Peyer's patch (tissue), 4 donors: ENCODE results near the gene PLCD1. TPM values are rescaled to one million over a fixed set of nuclear protein-coding genes. Genes with fewer than 3 reads are reported as not detected.

ENCODE experiments used
- DNase-seq, 3 donors: peaks; one replicate each; pipeline ENCODE4 v3.0.0-alpha.2; 2017 to 2019
- H3K27ac ChIP-seq, 4 donors: fragments of 200-600 bp; sonication (generic); one replicate each; pipeline ENCODE4 v1.5.1; 2016 to 2019
- H3K27me3 ChIP-seq, 2 donors: fragments of 200-600 bp; sonication (generic); one replicate each; pipeline ENCODE4 v1.5.1; 2019
- H3K36me3 ChIP-seq, 3 donors: fragments of 200-600 bp; sonication (generic); one replicate each; pipeline ENCODE4 v1.5.1; 2016 to 2019
- H3K4me1 ChIP-seq, 4 donors: fragments of 200-600 bp; sonication (generic); one replicate each; pipeline ENCODE4 v1.5.1; 2016 to 2019
- H3K4me3 ChIP-seq, 4 donors: fragments of 200-600 bp; sonication (generic); 1 replicate in 3 of 4; 2 replicates in 1 of 4; pipeline ENCODE4 v1.5.1; 2016 to 2019; ENCODE audit warnings: mild to moderate bottlenecking in 1 of 4
- H3K9me3 ChIP-seq, 4 donors: fragments of 200-600 bp; sonication (generic); one replicate each; pipeline ENCODE4 v1.5.1; 2016 to 2019; ENCODE audit warnings: mild to moderate bottlenecking in 1 of 4
- POLR2A ChIP-seq, 2 donors: fragments of 450-650 bp; IDR thresholded peaks; one replicate each; pipeline ENCODE4 v1.5.1; 2017; ENCODE audit warnings: antibody characterized with exemption in 2 of 2, mild to moderate bottlenecking in 2 of 2, moderate library complexity in 2 of 2
- total RNA-seq, 4 donors: library from RNA; depleted of rRNA; stranded (reverse); fragments of >200 nt; gene quantifications; one replicate each; pipeline ENCODE4 v1.1.0, GENCODE V29; 2016
- TF ChIP-seq, protein P1 (sequence below), 6 experiments: fragments of 450-650 bp in 4 of 6; fragments of 200-600 bp in 2 of 6; sonication (generic) in 1 of 6; IDR thresholded peaks; one replicate each; pipeline ENCODE4 v1.5.1; 2017 to 2019; ENCODE audit warnings: antibody characterized with exemption in 6 of 6, mild to moderate bottlenecking in 3 of 6, moderate library complexity in 1 of 6

Gene PLCD1
- total RNA-seq, 4 donors from 2014 or later: 36.6 to 47.0 (median 40.5) TPM

DNA sequence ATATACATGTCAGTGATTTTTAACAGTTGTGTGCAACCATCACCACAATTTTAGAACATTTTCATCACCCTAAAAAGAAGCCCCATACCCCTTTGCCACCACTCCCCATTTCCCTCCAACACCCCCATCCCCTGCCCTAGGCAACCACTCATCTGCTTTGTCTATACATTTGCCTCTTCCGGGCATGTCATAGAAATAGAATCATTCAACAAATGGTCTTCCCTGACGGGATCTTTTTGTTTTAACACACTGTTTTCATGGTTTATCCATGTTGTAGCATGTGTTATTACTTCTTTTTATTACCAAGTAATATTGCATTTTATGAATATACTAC lies 34.8 kb downstream of the PLCD1 start:
- Histone ChIP-seq H3K4me3 (peak overlapping the region; percentile 42 to 58 (median 57)), H3K27ac (peak overlapping the region; percentile 82 to 97 (median 88)), H3K9me3 (no peaks in the 10 kb centered on the region), H3K27me3 (no peaks in the 10 kb centered on the region), H3K4me1 (peaks cover 9 to 56% (median 13%) of the 10 kb centered on the region in 4 donors), H3K36me3 (peaks cover 0 to 29% (median 0%) of the 10 kb centered on the region in 3 donors)
- no peak for DNase-seq
- TF ChIP-seq POLR2A (IDR thresholded peaks at IDR 0.05): no peak
- TF ChIP-seq, protein P1, sequence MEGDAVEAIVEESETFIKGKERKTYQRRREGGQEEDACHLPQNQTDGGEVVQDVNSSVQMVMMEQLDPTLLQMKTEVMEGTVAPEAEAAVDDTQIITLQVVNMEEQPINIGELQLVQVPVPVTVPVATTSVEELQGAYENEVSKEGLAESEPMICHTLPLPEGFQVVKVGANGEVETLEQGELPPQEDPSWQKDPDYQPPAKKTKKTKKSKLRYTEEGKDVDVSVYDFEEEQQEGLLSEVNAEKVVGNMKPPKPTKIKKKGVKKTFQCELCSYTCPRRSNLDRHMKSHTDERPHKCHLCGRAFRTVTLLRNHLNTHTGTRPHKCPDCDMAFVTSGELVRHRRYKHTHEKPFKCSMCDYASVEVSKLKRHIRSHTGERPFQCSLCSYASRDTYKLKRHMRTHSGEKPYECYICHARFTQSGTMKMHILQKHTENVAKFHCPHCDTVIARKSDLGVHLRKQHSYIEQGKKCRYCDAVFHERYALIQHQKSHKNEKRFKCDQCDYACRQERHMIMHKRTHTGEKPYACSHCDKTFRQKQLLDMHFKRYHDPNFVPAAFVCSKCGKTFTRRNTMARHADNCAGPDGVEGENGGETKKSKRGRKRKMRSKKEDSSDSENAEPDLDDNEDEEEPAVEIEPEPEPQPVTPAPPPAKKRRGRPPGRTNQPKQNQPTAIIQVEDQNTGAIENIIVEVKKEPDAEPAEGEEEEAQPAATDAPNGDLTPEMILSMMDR (IDR thresholded peaks at IDR 0.05): no peak

DNA sequence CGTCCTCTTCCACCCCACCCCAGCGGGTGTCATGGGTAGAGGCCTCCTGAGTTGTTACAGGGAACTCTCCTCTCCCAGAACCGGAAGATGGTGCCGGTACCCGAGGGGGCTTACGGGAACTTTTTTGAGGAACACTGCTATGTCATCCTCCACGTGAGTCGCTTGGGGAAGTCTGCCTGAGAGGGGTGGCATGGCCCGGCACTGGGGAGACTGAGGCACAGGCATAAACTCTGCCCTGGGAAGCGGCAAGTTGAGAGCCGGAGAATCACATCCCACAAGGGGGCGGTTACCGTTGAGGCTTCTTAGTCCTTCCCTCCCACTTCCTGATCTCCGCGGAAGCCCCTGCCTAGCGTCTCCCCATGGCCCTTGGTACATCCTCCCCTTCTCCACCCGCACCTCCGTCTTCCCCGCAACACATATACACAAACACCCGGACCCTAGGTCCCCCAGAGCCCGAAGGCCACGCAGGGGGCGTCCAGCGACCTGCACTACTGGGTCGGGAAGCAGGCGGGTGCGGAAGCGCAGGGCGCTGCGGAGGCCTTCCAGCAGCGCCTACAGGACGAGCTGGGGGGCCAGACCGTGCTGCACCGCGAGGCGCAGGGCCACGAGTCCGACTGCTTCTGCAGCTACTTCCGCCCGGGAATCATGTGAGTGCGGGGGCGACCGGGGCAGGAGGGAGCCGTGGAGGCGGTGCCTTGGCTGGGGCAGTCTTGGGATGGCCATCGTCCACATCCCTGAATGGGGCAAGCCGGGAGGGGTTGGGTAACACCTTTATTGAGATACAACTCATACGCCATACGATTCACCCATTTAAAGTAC lies 35.4 kb downstream of the PLCD1 start:
- DNase-seq: peak; percentile 77 to 88 (median 85)
- Histone ChIP-seq H3K36me3 (peaks cover 0 to 24% (median 0%) of the 10 kb centered on the region in 3 donors), H3K27ac (peak overlapping the region; percentile 82 to 97 (median 88)), H3K4me1 (peaks cover 9 to 54% (median 13%) of the 10 kb centered on the region in 4 donors), H3K4me3 (peak overlapping the region; percentile 42 to 58 (median 57)), H3K9me3 (no peaks in the 10 kb centered on the region), H3K27me3 (no peaks in the 10 kb centered on the region)
- TF ChIP-seq POLR2A (IDR thresholded peaks at IDR 0.05): peak; percentile 81 to 87
- TF ChIP-seq, protein P1 (IDR thresholded peaks at IDR 0.05): no peak

DNA sequence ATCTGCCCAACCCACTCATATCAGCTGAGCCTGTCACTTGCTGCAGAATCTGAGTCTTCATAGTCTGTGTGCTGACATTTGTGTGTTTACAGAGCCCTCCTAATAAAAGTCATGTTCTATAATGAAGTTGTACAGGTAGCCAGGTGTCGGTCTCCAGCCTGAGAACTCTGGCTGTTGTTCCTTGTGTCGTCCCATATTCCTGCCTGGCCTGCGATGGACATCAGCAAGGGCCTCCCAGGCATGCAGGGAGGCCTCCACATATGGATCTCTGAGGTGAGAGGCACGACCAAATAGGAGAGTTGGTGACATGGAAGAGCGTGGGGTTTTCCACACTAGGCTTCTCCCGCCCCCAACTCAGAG lies 36.0 kb downstream of the PLCD1 start:
- Histone ChIP-seq H3K27me3 (no peaks in the 10 kb centered on the region), H3K4me1 (peaks cover 8 to 53% (median 11%) of the 10 kb centered on the region in 4 donors), H3K9me3 (no peaks in the 10 kb centered on the region), H3K27ac (peak overlapping the region; percentile 82 to 97 (median 88)), H3K4me3 (peak overlapping the region; percentile 42 to 58 (median 57)), H3K36me3 (peaks cover 0 to 24% (median 0%) of the 10 kb centered on the region in 3 donors)
- no peak for DNase-seq
- TF ChIP-seq POLR2A (IDR thresholded peaks at IDR 0.05): no peak
- TF ChIP-seq, protein P1 (IDR thresholded peaks at IDR 0.05): no peak

DNA sequence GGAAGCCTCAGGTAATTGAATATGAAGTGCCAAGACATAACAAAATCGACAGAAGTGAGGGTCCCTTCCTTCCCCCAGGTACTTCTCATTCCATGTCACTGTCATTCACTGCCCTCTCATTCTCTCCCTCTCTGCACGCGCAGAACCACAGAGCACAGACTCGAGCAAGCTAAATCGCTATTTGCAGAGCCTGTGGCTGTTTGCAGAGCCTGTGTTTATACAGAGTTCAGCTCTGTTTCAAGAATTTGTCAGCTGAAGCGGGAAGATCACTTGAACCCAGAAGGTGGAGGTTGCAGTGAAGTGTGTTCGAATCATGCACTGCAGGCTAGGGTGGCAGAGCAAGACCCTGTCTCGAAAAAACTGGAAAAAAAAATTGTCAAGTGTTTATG lies 36.4 kb downstream of the PLCD1 start:
- Histone ChIP-seq H3K9me3 (no peaks in the 10 kb centered on the region), H3K4me3 (peak overlapping the region in 3 of 4 donors; percentile 56 to 58 (median 58)), H3K27me3 (no peaks in the 10 kb centered on the region), H3K4me1 (peaks cover 4 to 49% (median 7%) of the 10 kb centered on the region in 4 donors), H3K36me3 (peaks cover 0 to 24% (median 0%) of the 10 kb centered on the region in 3 donors), H3K27ac (peak overlapping the region; percentile 82 to 97 (median 88))
- peak in 1 of 3 donors; percentile 61 for DNase-seq
- TF ChIP-seq POLR2A (IDR thresholded peaks at IDR 0.05): no peak
- TF ChIP-seq, protein P1 (IDR thresholded peaks at IDR 0.05): no peak

DNA sequence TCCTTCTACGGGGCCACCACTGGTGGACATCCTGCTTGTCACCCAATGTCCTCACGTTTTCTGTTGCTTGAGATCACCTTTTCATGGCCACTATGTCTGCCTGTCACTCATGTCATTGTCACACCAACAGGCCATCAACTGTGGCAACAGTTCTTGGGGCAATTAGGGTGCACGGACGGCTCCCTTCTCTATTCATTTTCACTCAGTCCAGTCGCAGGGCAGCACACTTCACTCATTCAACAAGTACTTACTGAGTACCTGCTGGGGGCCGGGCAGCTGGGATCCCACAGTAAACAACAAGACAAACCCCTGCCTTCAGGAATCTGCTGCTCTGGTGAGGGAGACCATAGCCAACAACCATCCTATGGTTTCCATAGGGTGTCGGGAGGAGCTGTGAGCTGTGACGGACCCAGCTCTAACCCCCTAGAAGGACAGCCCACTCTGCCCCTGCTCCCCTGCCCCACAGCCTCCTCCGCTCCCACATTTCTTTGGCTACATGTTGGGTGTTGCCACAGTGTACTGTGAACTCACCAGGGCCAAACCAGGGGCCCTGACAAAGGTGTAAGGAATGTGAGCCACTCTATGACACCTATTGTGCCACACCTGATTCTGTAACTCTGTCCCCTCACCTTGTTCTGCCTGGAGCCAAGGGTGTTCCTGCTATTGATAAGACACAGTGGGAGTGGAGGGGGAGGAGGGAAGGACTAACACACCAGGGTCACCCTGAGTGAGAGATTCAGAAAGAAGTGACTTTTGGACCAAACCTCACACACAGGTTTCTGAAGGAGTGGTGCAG lies 37.0 kb downstream of the PLCD1 start:
- H3K36me3 ChIP-seq: peaks cover 0 to 20% (median 0%) of the 10 kb centered on the region in 3 donors
- peak in 2 of 3 donors; percentile 84 to 87 for DNase-seq
- peaks cover 0 to 46% (median 4%) of the 10 kb centered on the region in 4 donors for H3K4me1 ChIP-seq
- TF ChIP-seq, protein P1 (IDR thresholded peaks at IDR 0.05): no peak
- TF ChIP-seq POLR2A (IDR thresholded peaks at IDR 0.05): peak; percentile 89 to 97
- H3K9me3 ChIP-seq: no peaks in the 10 kb centered on the region
- H3K27ac ChIP-seq: peak overlapping the region in 3 of 4 donors; percentile 82 to 97 (median 91)
- H3K4me3 ChIP-seq: peak overlapping the region in 2 of 4 donors; percentile 58 to 61
- H3K27me3 ChIP-seq: no peaks in the 10 kb centered on the region
